GM21576 (cell line): Measurements from ENCODE around the gene SPAG9.

Experiments used
- ATAC-seq: cut with Tn5 transposase; IDR thresholded peaks from one replicate; pipeline ENCODE4 v1.9.1; 2021; ENCODE audit warnings: mild to moderate bottlenecking, moderate library complexity; ENCODE audit not compliant: unreplicated experiment

Gene SPAG9

DNA sequence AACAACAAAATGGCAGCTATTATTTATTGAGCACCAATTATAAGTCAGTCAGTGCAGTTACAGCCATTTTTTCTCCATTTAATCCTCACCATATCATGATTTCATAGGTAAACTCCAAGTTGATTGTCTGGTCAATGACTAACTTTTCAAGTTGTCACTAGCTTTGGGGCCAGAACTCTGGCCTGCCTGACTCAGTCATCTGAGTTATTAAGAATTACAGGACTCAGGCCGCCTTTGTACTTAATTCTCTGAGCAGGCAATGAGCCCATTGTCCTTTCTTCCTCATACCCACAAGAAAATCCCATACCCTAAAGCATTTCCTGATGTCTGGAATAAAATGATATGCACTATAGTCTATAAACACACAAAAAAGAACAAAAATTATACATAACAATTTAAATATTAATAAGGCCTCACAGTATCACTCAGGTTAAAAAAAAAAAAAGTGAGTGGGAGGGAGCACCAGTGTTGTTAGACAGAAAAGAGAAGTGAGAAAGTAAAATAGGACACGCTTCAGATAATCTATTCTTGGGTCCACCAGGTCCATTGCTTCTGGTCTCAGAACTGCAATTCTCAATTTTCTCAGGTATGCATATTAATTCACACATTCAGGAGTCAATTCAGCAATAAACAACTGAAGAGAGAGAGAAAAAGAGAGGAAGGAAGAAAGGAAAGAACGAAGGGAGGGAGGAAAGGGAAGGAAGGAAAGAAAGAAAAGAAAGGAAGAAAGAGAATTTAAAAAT is 70.2 kb downstream of the SPAG9 start:
- peak; percentile 85 for ATAC-seq

DNA sequence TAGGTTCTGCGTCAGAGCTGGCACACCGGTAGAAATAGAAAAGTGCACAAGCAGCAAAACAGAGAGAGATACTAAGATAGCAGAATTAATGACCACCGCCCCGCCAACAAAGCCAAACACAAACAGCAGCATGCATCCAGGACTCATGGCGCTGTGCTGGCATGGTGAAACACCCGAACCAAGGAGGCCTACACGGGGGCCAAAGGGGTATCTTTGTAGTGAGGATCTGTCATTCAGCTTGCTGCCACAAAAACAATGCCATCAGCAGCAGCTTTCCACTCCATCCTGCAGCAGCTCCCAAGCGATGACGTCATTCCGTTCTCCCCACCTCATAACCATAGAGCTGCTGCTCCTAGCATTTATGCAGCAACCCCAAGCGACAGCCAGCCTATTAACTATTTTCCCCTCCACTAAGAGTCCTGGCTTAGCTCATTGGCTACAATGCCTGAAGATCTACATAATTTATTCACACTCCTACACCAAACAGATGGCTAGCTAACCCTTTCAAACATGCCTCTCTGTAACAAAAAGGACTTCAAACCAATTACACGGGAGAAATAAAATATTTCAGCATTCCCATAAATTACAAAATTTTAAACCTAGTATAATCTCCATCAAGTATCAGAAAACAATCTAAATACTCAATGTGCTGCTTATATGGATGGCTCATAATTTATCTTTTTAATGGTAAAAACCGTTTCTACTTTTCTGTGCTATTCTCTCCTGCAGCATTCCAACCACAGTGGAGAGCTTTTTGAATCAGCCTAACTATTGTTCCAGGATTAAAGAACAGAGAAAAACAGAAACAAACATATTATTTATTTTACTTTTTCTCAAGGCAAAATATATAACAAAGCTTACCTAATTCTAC is 73.9 kb downstream of the SPAG9 start:
- ATAC-seq = no peak

DNA sequence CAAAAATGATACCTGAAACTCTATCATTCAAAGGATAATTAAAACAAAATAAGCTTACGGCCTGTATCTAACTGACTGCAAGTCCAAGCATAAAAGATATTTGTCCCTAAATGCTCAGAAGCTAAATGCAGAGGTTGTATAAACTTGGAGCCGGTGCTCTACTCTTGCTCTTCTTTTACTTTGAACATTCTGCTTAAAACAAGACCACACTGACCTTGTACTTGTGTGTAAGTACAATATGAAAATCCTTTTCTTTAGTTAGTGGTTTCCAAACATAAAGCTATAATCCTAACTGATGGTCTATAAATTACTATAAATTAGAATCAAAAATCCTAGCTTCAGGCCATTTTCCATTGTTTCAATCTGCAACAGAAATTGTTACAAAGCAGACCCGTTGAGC is 74.6 kb downstream of the SPAG9 start:
- no peak for ATAC-seq

DNA sequence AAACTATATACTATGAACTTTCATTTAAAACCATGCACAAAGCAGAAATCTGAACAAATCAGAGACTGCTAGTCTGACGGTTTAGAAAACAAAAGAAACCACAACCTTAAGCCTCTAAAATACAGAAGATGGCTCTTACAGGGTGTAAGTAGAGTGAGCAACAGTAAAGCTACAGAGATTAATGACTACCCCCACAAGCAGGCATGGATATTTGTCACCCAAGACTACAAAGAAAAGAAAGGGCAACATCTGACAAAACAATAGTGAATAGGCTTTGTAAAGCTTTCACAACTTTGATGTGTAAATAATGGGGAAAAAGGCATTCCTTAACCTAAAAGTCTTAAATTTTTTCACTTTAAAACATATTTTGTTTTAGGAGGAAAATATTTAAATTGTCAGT is 75.0 kb downstream of the SPAG9 start:
- no peak for ATAC-seq

DNA sequence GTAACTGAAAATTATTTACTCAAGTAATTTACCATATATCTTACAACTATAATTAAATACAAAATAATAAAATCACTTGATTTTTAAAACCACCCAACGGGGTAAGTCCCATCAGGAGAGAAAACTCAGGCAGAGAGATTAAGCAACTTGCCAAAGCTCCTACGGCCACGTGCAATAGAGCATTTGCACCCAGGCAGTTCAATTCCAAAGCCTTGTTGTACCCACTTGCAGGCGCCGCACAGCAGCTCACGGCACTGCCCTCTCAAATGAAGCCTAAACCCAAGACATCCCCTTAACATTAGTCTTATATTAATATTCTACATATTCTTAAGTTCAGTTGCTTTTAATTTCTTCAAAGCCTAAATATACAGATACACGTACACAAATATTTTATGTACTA is 75.7 kb downstream of the SPAG9 start:
- ATAC-seq = no peak

DNA sequence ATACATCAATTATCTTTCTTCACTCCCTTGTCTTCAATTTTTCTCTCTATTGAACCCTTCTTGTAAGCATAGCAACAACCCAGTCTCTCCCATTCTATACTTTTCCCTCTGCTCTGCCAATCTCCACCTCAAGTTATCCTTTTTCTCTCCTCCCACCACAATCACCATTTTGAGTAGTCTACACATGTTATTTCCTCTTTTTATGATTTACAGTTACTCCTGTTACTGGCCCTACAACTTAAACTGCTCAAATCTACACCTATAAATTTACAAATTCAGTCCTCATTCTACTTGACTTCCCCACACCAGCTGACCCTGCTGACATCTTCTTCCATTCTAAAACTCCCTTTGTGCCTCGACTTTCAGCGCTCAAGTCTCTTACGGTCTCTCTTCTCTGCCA is 84.6 kb downstream of the SPAG9 start:
- ATAC-seq = no peak

DNA sequence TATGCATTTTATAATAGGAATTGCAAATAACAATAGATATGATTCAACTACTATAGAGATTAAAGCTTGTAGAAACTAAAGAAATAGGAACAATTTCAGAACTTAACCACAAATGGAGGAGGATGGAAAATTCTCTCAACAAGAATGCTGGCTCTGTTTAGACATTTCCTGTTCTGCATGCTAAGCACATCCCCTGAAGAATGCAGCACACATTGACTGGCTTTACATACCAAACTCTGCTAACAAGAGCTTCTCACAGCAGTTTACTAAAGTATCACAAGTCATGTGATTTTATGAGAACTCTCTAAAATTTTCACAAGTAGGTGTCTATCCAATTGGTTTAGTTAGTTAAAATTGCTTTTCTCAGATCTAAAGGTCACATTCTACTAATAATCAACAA is 85.2 kb downstream of the SPAG9 start:
- no peak for ATAC-seq

DNA sequence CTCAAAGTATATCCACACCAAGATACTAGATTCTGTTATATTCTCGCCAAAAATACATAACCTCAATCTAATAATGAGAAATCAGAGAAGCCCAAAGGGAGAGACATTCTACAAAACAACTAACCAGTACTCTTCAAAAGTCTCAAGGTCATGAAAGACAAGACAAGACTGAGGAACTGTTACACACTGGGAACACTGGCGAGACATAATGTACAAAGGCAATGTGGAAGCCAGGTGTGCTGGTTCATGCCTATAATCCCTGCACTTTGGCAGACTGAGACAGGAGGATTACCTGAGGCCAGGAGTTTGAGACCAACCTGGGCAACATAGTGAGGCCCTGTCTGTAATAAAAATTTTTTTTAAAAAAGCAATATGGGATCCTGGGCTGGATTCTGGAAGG is 85.9 kb downstream of the SPAG9 start:
- ATAC-seq = no peak

DNA sequence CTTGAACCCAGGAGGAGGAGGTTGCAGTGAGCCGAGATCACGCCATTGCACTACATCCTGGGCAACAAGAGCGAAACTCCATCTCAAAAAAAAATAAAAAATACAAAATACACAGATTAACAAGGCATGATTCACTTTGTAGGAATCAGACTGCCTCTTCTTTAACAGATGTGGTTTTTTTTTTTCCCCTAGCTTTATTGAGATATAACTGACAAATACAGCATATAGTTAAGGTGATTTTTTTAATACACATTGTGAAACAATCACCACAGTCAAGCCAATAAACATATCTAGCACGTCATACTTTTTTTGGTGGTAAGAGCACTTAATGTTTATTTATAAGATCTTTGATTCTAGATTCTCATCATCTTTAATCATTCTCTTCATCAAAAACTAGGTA is 87.8 kb downstream of the SPAG9 start:
- ATAC-seq = no peak

DNA sequence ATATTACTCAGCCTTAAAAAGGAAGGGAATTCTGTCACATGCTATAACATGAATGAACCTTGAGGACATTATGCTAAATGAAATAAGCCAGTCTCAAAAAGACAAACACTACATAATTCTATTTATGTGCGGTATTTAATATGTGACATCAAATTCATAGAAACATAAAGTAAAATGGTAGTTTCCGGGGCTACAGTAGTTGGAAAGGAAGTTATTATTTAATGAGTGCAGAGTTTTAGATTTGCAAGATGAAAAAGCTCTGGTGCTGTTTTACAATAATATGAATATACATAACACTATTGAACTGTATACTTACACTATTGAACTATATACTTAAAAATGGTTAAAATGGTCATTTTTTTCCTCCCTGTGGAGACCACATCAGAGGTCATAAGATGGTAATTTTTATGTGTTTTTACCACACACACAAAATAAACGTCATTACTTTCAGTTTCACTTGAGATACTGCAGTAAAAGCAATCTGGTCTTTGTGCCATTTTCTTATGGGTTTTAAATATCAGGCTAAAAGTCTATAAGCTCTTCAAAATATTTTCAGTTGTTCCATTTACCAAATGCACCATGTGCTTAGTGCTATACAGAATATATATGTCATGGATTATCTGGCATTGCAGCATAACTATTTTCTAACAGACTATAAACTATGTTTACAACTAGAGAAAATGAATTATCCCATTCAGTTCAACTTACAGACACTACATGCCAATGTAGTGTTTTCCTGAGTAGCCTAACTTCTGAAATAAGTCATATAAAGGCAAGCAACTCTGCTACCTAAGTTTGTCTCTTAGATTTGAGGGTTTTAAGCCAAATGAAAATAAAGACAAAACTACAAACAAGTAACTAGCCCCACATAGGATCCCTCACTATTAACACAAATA is 90.9 kb downstream of the SPAG9 start:
- ATAC-seq = no peak

DNA sequence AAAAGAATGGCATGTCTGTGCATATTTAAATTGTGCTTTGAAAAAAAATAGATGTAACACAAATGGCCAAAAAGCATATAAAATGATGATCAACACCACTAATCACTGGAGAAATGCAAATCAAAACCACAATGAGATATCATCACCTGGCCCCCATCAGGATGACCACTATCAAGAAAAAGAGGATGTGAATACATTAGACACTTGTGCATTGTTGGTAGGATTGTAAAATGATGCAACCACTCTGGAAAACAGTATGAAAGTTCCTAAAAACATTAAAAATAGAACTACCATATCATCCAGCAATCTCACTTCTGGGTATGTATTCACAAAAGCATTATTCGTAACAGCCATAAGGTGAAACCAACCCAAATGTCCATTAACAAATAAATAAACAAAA is 91.5 kb downstream of the SPAG9 start:
- ATAC-seq = no peak

DNA sequence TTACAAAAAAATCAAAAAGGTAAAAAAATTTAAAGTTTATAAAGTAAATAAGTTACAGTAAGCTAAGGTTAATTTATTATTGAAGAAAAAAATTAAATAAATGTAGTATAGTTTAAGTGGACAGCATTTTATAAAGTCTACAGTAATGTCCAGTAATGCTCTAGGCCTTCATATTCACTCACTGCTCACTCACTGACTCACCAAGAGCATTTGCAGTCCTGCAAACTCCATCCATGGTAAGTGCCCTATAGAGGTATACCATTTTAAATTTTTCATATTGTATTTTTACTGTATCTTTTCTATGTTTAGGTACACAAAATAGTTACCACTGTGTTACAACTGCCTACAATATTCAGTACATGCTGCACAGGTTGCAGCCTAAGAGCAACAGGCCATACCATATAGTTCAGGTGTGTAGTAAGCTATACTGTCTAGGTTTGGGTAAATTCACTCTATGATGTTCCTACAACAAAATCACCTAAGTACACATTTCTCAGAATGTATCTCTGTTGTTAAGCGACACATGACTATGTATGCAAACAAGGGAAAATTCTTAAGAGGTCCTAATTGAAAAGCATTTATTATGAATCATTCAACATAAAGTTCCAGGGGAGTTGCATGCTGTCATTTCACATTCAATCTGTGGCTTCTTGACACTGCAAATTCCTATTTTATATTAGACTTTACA is 92.3 kb downstream of the SPAG9 start:
- no peak for ATAC-seq

DNA sequence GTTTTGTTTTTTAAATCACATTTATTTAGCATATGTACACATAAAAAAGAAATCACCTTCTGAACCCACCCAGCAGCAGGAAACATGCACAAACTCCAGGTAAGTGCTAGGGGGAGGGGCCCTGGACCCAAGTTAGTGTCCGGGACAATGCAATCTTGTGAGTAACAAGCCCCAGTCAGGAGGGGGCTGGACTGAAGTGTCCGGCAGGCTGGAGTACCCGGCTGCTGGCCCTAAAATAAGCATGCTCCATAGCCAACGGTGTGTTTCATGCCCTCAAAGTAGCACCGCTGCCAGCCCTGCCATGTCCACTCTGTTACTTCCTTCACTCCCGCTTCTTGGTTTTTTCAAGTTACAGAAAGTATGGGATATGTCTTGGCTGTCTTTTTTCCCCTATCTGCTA is 102.1 kb downstream of the SPAG9 start:
- ATAC-seq = no peak

DNA sequence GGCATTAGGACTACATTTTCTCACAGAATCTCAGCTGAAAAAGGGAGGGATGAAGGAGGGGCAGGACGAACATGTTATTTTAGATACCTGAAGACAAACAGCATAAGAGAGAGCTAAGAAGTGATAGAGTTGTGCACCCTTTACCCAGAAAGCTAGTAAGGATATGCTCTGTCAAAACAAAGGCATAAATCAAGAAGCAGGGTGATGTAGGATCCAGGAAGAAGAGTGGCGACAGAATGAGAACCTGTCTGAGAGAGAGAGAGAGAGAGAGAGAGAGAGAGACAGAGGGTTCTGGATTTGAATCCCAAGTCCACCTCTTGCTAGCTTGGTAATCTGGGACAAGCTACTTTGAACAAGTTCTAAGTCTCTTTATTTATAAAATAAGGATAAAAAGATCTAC is 103.4 kb downstream of the SPAG9 start:
- ATAC-seq = no peak

DNA sequence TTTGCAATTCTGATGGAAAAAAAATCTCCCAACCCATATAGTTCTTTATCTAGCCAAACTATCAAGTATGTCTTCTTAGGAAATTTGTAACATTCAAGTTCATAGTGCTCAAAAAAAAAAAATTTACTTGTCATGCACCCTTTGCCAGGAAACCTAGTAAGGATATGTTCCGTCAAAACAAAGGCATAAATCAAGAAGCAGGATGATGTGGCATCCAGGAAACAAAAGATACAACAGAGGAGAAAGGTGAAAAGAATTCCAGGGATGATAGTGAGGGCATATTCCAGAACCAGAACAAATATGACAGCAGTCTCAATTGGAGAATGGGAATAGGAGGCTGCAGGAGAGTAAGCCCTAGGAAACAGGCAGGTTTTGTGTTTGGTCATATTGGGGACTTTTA is 104.6 kb downstream of the SPAG9 start:
- ATAC-seq = no peak

DNA sequence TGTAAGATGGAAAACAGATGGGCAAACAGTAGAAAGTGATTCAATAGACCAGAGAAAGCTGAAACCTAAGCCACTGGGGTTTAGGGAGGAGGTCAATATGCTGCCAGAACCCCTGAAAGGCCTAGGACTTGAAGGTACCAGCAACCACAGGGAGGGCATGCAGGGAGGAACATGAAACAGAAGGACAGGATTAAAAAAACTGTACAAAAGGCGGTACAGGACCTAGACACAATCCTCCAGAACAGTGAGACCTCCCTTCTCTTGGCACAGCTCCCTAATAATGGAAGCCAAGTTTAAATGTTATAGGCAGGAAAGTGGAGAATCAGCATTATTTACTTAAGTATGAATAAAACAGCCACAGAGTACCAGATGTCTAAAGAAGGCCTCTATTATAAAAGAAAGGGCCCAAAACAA is 105.5 kb downstream of the SPAG9 start:
- no peak for ATAC-seq

DNA sequence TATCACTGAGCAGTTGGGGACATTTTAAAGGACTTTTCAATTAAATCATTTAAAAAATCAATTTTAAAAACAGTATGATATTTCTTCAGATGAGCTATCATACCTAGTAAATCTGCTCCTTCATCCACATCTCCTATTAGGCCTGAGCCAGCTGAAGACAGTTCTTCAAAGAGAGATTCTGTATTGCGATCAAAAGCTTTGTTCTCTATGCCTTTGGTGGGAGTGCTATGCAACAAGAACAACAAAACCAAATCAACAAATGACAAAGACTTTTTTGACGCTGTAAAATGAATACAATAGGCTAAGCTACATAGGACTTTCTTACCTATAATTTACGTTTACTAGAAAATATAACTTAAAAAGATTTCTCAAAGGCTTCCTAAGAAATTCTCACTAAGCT is 106.5 kb downstream of the SPAG9 start:
- ATAC-seq = no peak

DNA sequence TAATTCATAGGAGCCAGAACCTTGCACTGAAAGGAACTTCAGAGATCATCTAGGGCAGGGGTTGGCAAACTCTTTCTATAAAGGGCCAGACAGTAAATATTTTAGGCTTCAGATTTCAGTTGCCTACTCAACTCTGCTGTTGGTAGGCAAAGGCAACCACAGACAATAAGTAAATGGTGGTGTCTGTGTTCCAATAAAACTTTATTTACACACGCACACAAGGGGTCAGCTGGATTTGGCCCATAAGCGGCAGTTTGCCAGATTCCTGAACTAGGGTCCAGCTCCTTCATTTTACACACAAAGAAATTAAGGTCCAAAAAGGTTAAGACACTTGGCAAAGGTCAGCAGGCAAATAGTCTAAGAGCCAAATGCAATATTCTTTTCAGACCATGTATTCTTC is 107.3 kb downstream of the SPAG9 start:
- ATAC-seq = no peak

DNA sequence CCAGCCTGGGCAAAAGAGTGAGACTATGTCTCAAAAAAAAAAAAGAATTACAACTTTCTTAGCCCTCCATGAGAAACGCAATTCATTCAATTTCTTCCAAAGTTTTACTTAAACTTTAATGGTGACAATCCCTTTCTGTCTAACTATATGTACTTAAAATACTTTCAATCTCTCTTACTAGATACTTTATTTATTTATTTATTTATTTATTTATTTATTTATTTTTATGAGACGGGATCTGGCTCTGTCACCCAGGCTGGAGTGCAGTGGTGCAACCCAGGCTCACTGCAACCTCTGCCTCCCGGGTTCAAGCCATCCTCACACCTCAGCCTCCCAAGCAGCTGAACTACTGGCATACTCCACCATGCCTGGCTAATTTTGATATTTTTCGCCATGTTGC is 108.1 kb downstream of the SPAG9 start:
- no peak for ATAC-seq

DNA sequence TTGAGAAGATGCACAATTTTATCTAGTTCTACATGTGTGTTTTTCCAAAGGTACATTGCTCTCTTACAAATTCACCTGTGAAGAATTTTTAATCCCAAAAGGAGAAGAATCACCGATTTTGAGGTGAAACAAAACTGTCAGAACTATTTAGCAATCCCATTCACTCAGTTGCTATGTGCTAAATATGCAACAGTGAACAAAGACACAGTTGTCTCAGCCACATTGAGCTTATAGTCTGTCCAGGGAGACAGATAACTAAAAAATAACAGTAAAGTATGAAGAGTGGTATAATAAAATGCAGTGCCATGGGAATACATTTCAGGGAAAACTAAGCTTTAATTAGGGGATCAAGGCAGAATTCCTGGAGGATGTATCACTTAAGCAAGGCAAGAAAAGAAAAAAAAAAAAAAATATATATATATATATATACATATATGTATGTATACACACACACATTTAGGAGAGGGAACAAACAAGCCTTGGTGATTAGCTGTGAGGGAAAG is 110.4 kb downstream of the SPAG9 start:
- no peak for ATAC-seq

DNA sequence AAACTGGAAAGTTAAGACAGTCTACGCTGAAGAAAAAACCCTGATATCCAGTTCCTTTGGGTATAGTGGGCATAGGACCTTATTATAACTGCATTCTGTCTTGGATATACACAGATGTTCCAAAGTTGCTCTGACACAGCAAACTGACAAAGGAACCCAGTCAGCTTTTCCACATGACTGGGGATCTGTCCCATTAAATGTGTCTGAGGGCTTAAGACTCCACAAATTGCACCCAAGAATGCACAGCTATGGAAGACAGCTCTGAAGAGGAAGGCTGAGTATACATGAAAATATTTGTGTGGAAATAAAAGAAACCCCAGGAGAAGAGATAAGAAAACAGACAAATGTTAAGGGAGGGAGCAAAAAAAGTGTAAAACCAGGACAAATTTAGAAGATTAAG is 114.1 kb downstream of the SPAG9 start:
- ATAC-seq = no peak
